ENCODE data around the gene HPSE2. TPM values are rescaled to one million over a fixed set of nuclear protein-coding genes. Genes with fewer than 3 reads are reported as not detected.

HPSE2 gene
- total RNA-seq, 1 donor from 2014 or later: not detected

- Histone ChIP-seq H3K4me1 (no peaks in the 10 kb centered on the region), H3K36me3 (no peaks in the 10 kb centered on the region), H3K27ac (replicated peaks) (no peak overlapping the region), H3K27me3 (ENCODE audit: low read depth) (no peaks in the 10 kb centered on the region), H3K9me3 (replicated peaks) (peaks cover 23% of the 10 kb centered on the region), H3K4me3 (no peak overlapping the region)
- intact Hi-C loops (cut with micrococcal nuclease): no loop called here
- TF ChIP-seq, protein P1, sequence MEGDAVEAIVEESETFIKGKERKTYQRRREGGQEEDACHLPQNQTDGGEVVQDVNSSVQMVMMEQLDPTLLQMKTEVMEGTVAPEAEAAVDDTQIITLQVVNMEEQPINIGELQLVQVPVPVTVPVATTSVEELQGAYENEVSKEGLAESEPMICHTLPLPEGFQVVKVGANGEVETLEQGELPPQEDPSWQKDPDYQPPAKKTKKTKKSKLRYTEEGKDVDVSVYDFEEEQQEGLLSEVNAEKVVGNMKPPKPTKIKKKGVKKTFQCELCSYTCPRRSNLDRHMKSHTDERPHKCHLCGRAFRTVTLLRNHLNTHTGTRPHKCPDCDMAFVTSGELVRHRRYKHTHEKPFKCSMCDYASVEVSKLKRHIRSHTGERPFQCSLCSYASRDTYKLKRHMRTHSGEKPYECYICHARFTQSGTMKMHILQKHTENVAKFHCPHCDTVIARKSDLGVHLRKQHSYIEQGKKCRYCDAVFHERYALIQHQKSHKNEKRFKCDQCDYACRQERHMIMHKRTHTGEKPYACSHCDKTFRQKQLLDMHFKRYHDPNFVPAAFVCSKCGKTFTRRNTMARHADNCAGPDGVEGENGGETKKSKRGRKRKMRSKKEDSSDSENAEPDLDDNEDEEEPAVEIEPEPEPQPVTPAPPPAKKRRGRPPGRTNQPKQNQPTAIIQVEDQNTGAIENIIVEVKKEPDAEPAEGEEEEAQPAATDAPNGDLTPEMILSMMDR (IDR thresholded peaks at IDR 0.05; ENCODE audit: borderline replicate concordance): no peak
- DNase-seq: no peak
Measured at GRCh38 chr10:98599032-98599610, 636.5 kb downstream of the HPSE2 start.

DNA sequence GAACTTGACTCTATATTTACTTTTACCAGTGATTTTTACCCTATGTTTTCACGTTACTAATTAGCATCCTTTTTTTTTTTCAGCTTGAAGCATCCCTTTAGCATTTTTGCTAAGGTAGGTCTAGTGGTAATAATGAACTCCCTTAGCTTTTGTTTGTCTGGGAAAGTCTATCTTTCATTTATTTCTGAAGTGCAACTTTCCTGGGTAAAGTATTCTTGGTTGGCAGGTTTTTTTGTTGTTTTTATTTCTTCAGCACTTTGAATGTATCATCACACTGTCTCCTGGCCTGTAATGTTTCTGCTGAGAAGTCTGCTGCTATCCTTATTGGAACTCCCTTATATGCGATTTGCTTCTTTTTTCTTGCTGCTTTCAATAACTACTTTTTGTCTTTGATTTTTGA is 639.2 kb downstream of the HPSE2 start:
- no peaks in the 10 kb centered on the region for H3K36me3 ChIP-seq
- intact Hi-C loops (cut with micrococcal nuclease): no loop called here
- no peak for DNase-seq
- H3K4me3 ChIP-seq: no peak overlapping the region
- H3K27ac ChIP-seq (replicated peaks): no peak overlapping the region
- H3K9me3 ChIP-seq (replicated peaks): peaks cover 23% of the 10 kb centered on the region
- TF ChIP-seq, protein P1 (IDR thresholded peaks at IDR 0.05; ENCODE audit: borderline replicate concordance): no peak
- no peaks in the 10 kb centered on the region for H3K4me1 ChIP-seq
- no peaks in the 10 kb centered on the region for H3K27me3 ChIP-seq (ENCODE audit: low read depth)

DNA sequence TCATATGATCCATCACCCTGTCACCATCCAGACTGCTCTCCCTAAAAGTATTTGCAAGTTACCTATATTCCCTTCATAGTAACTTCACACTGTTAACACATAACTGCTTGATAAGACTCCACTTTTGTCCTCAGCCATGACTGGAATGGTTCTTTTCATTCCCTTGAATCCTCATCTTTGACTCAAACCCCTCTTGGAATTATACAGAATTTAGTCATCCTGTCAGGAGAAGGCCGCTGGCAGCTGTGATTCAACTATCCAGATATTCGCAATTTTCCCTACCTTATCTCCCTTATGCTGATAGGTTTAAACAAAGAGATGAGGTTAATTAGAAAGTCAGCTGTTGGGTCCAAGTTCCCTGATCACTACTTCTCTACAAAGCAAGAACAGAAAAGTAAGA is 646.0 kb downstream of the HPSE2 start:
- no peak overlapping the region for H3K27ac ChIP-seq (replicated peaks)
- H3K9me3 ChIP-seq (replicated peaks): no peaks in the 10 kb centered on the region
- intact Hi-C loops (cut with micrococcal nuclease): no loop called here
- H3K4me1 ChIP-seq: no peaks in the 10 kb centered on the region
- no peak for DNase-seq
- no peaks in the 10 kb centered on the region for H3K27me3 ChIP-seq (ENCODE audit: low read depth)
- H3K4me3 ChIP-seq: no peak overlapping the region
- H3K36me3 ChIP-seq: no peaks in the 10 kb centered on the region
- TF ChIP-seq, protein P1 (IDR thresholded peaks at IDR 0.05; ENCODE audit: borderline replicate concordance): no peak

DNA sequence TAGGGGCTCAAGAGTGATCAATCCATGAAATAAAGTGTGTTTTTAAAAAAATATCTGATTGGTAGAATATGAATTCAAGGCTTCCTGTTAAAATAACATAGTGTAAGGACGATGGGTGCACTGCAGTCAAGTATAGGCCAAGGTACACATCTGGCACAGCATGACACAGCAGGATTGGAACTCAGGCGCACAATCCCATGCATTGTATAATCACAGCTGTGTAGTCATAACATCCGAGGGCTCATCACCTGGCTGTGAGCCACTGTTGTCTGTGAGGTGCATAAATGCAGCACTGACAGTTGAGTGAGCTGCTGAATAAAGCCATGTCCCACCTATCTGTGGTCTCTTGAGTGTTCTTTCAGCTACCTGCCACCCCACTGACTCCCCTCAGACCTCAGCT is 646.6 kb downstream of the HPSE2 start:
- no peaks in the 10 kb centered on the region for H3K9me3 ChIP-seq (replicated peaks)
- intact Hi-C loops (cut with micrococcal nuclease): no loop called here
- peaks cover 4% of the 10 kb centered on the region for H3K27me3 ChIP-seq (ENCODE audit: low read depth)
- TF ChIP-seq, protein P1 (IDR thresholded peaks at IDR 0.05; ENCODE audit: borderline replicate concordance): no peak
- no peaks in the 10 kb centered on the region for H3K36me3 ChIP-seq
- DNase-seq: no peak
- H3K4me3 ChIP-seq: no peak overlapping the region
- no peak overlapping the region for H3K27ac ChIP-seq (replicated peaks)
- H3K4me1 ChIP-seq: no peaks in the 10 kb centered on the region

DNA sequence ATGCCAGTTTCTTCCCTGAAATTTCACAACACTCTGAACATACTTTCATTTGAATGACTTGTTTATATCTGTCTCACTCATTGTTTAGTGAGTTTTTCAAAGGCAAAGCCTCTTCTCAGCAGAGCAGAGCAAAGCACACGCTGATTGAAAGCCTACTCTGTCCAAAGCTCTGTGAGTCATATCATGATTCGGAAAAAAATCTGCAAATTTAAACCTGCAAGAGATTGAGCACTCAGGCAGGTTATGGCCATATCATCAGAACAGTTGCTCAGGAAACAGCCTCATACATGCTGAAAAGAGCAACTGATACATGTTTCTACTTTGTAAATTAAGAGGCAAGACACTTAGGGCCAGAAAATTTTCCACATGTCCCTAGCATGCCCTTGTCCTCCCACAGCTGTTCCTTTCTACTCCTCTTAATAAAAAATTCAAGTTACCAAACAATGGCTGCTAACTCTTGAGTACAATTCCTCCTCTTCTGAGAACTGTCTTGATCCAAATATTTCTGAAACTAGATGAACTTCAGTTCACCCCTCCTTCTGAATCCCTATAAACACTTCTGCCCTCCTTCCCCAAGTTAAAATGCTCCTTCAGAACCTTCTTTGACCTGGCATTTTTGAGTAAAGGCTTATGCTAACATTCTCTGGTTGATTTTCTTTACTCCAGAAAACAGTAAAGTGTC is 648.4 kb downstream of the HPSE2 start:
- intact Hi-C loops (cut with micrococcal nuclease): no loop called here
- Histone ChIP-seq H3K27me3 (ENCODE audit: low read depth) (peaks cover 11% of the 10 kb centered on the region), H3K4me3 (no peak overlapping the region), H3K4me1 (no peaks in the 10 kb centered on the region), H3K27ac (replicated peaks) (peak overlapping the region; percentile 27), H3K36me3 (no peaks in the 10 kb centered on the region), H3K9me3 (replicated peaks) (no peaks in the 10 kb centered on the region)
- TF ChIP-seq, protein P1 (IDR thresholded peaks at IDR 0.05; ENCODE audit: borderline replicate concordance): no peak
- DNase-seq: no peak
